B cell (primary cell): Measurements from ENCODE around the gene PLA2G4C.

Source experiments
- CTCF ChIP-seq: fragments of 200-600 bp; IDR thresholded peaks from one replicate; pipeline ENCODE4 v1.8.0; 2022; ENCODE audit warnings: antibody characterized with exemption, mild to moderate bottlenecking
- EZH2 ChIP-seq: IDR thresholded peaks from 2 replicates; pipeline ENCODE4 v1.6.1; 2012; ENCODE audit warnings: borderline replicate concordance, low read depth, mild to moderate bottlenecking, moderate library complexity, low read length; ENCODE audit not compliant: insufficient read depth, poor library complexity, severe bottlenecking

- TF ChIP-seq CTCF (no peak), EZH2 (no peak)
Measured at GRCh38 chr19:48094855-48095203, 15.8 kb downstream of the PLA2G4C start.
